ENCODE data around the gene MXD1.

GRCh38 chr2:69935011-69935410 lies 20.1 kb downstream of the MXD1 start:
- TF ChIP-seq EZH2phosphoT487 (IDR thresholded peaks at IDR 0.05; ENCODE audit: borderline replicate concordance) (no peak), CTCF (conservative IDR thresholded peaks at IDR 0.05; ENCODE audit: low read length) (no peak)

All from Loucy (cell line).